T-cell (primary cell): ENCODE data around the gene SLC16A13. TPM values are rescaled to one million over a fixed set of nuclear protein-coding genes. Genes with fewer than 3 reads are reported as not detected.
"Not testable (repeated sequence)": the region's sequence is repeated elsewhere in the genome, so short reads cannot be mapped to it uniquely, and the experiment has no call there.

ENCODE experiments used
- ATAC-seq, 4 experiments: fragments of 200-7000 bp in 3 of 4; fragments of 150-1000 bp in 1 of 4; cut with Tn5 transposase; replicated peaks in 1 of 4; 1 replicate in 3 of 4; 2 replicates in 1 of 4; pipeline ENCODE4 v1.10.0; 2021; ENCODE audit warnings: moderate library complexity in 3 of 4, mild to moderate bottlenecking in 2 of 4, moderate number of reproducible peaks in 1 of 4
- CTCF ChIA-PET, 2 donors: fragments of 300-600 bp; sonication (Branson Sonifier 250); formaldehyde crosslinking; loops; one replicate each; lab custom pipeline; 2022; ENCODE audit warnings: antibody characterized with exemption in 2 of 2; lab: Charles Lee
- POLR2A ChIA-PET, 2 donors: fragments of 300-600 bp; sonication (Branson Sonifier 250); formaldehyde crosslinking; loops; one replicate each; lab custom pipeline; 2022; ENCODE audit warnings: antibody characterized with exemption in 2 of 2; lab: Charles Lee
- DNase-seq, 35 experiments: peaks; one replicate each; pipeline versions ENCODE4 v3.0.0 to v3.0.0-alpha.2; 2013 to 2023
- H3K27ac ChIP-seq: one replicate; pipeline ENCODE4 v1.5.1; 2013; ENCODE audit warnings: low read length
- H3K27me3 ChIP-seq, 2 experiments: replicated peaks in 1 of 2; 1 replicate in 1 of 2; 2 replicates in 1 of 2; pipeline versions ENCODE4 v1.6.1 to v1.7.0; 2013; ENCODE audit warnings: low read length in 1 of 2, mixed read lengths in 1 of 2; ENCODE audit not compliant: control insufficient read depth in 2 of 2, insufficient read depth in 2 of 2; ENCODE audit errors: extremely low read depth in 1 of 2
- H3K36me3 ChIP-seq, 2 donors: 1 replicate in 1 of 2; 2 replicates in 1 of 2; pipeline versions ENCODE4 v1.6.1 to v1.7.0; 2013; ENCODE audit warnings: low read length in 1 of 2; ENCODE audit not compliant: control insufficient read depth in 2 of 2, insufficient read depth in 1 of 2; ENCODE audit errors: extremely low read depth in 1 of 2
- H3K4me1 ChIP-seq, 2 experiments: 1 replicate in 1 of 2; 2 replicates in 1 of 2; pipeline versions ENCODE4 v1.6.1 to v1.7.0; 2013; ENCODE audit warnings: low read length in 2 of 2, mixed read lengths in 1 of 2; ENCODE audit not compliant: insufficient read depth in 2 of 2, control insufficient read depth in 1 of 2; ENCODE audit errors: extremely low read depth in 1 of 2
- H3K4me3 ChIP-seq, 2 donors: 1 replicate in 1 of 2; 2 replicates in 1 of 2; pipeline versions ENCODE4 v1.5.1 to v1.7.0; 2013; ENCODE audit warnings: mild to moderate bottlenecking in 2 of 2, low read length in 1 of 2, moderate library complexity in 1 of 2; ENCODE audit not compliant: control insufficient read depth in 1 of 2; ENCODE audit errors: extremely low read depth in 1 of 2
- H3K9me3 ChIP-seq: 2 replicates; pipeline ENCODE4 v1.7.0; 2013
- H3K27ac Mint-ChIP-seq, 2 donors: one replicate each; pipeline ENCODE4 v1.8.0; 2020 to 2021; ENCODE audit warnings: mild to moderate bottlenecking in 2 of 2, mixed read lengths in 2 of 2
- H3K27me3 Mint-ChIP-seq, 2 donors: one replicate each; pipeline ENCODE4 v1.8.0; 2021 to 2022; ENCODE audit warnings: mixed read lengths in 2 of 2
- H3K36me3 Mint-ChIP-seq: one replicate; pipeline ENCODE4 v1.8.0; 2021; ENCODE audit warnings: mixed read lengths
- H3K4me1 Mint-ChIP-seq, 3 donors: one replicate each; pipeline ENCODE4 v1.8.0; 2020 to 2022; ENCODE audit warnings: mixed read lengths in 3 of 3, mild to moderate bottlenecking in 1 of 3
- H3K4me3 Mint-ChIP-seq, 3 donors: one replicate each; pipeline ENCODE4 v1.8.0; 2020 to 2022; ENCODE audit warnings: mild to moderate bottlenecking in 3 of 3, mixed read lengths in 3 of 3, moderate library complexity in 3 of 3
- H3K9me3 Mint-ChIP-seq, 3 donors: one replicate each; pipeline ENCODE4 v1.8.0; 2020 to 2022; ENCODE audit warnings: mixed read lengths in 3 of 3
- WGBS: methylation state at CpG from one replicate; pipeline ENCODE4 v1.1.5; 2013; ENCODE audit warnings: missing lambda C conversion rate; ENCODE audit not compliant: insufficient coverage; 5-methylcytosine and 5-hydroxymethylcytosine counted together
- total RNA-seq, 35 experiments: library from RNA in 6 of 35; stranded (reverse) in 6 of 35; fragments of 120-200 nt in 1 of 35; gene quantifications; one replicate each; pipeline versions ENCODE4 v1.2.1 to v1.2.4 and lab custom pipeline; 2013 to 2026

SLC16A13 gene
- total RNA-seq, 5 donors from 2014 or later (not counting 1 experiment from before 2014, with no cell fraction given): 3.8 to 17.6 (median 15.4) TPM

GRCh38 chr17:7046725-7047397 lies 11.0 kb downstream of the SLC16A13 start:
- H3K36me3 Mint-ChIP-seq, H3K27me3 Mint-ChIP-seq, H3K9me3 ChIP-seq, H3K9me3 Mint-ChIP-seq, H3K36me3 ChIP-seq: not testable (repeated sequence)
- WGBS: 3% methylated on average over 15 of the region's 26 CpGs
- peaks cover 21 to 42% of the 10 kb centered on the region in 2 experiments for H3K4me1 ChIP-seq
- peaks cover 0 to 23% of the 10 kb centered on the region in 2 experiments for H3K27me3 ChIP-seq
- peak overlapping the region; percentile 70 for H3K27ac ChIP-seq
- peak overlapping the region; percentile 48 to 64 for H3K4me3 ChIP-seq
- peak; percentile 36 to 54 (median 38) for ATAC-seq
- POLR2A ChIA-PET: interaction anchor here in 1 of 2 donors (0.6 to 1.9 kb wide), 3 partner anchors 11 to 256 kb away, joined by 4 to 6 read pairs (median 5); partner anchors contain the start of gene SLC16A13
- H3K27ac Mint-ChIP-seq: peak overlapping the region; percentile 86 to 92
- CTCF ChIA-PET: interaction anchor here in 1 of 2 donors (1.0 to 3.4 kb wide), 9 partner anchors 9 to 283 kb away, joined by 5 to 48 read pairs (median 9); partner anchors contain the start of genes NEURL4 and SLC16A13
- DNase-seq: peak; percentile 41 to 88 (median 75)
- peaks cover 27 to 38% (median 31%) of the 10 kb centered on the region in 3 donors for H3K4me1 Mint-ChIP-seq
- H3K4me3 Mint-ChIP-seq: peak overlapping the region; percentile 78 to 83 (median 79)

GRCh38 chr17:7047566-7047965 lies 11.8 kb downstream of the SLC16A13 start:
- POLR2A ChIA-PET: interaction anchor here (0.6 kb wide), 2 partner anchors 91 to 580 kb away, joined by 4 read pairs; no protein-coding TSS in a partner anchor
- H3K4me3 ChIP-seq: peak overlapping the region in 1 of 2 donors; percentile 48

GRCh38 chr17:7048968-7049367 lies 13.2 kb downstream of the SLC16A13 start:
- CTCF ChIA-PET: interaction anchor here in 1 of 2 donors (0.9 kb wide), 1 partner anchor 84 kb away, joined by 3 read pairs; no protein-coding TSS in a partner anchor
- H3K36me3 Mint-ChIP-seq: no peaks in the 10 kb centered on the region
- ATAC-seq (no peak), DNase-seq (no peak)
- H3K4me3 Mint-ChIP-seq: no peak overlapping the region
- no peak overlapping the region for H3K4me3 ChIP-seq
- H3K36me3 ChIP-seq: no peaks in the 10 kb centered on the region
- H3K27me3 Mint-ChIP-seq: no peaks in the 10 kb centered on the region
- no peaks in the 10 kb centered on the region for H3K9me3 Mint-ChIP-seq
- H3K27ac Mint-ChIP-seq: peak overlapping the region in 1 of 2 donors; percentile 13
- POLR2A ChIA-PET: no interaction called here
- H3K27me3 ChIP-seq: peaks cover 0 to 9% of the 10 kb centered on the region in 2 experiments
- no peak overlapping the region for H3K27ac ChIP-seq
- peaks cover 12 to 25% of the 10 kb centered on the region in 2 experiments for H3K4me1 ChIP-seq
- 100% methylated on average over 1 of the region's 6 CpGs for WGBS
- H3K9me3 ChIP-seq: no peaks in the 10 kb centered on the region
- peaks cover 23 to 31% (median 30%) of the 10 kb centered on the region in 3 donors for H3K4me1 Mint-ChIP-seq

More at GRCh38 chr17:7047566-7047965, 11.8 kb downstream of the SLC16A13 start:
- H3K36me3 Mint-ChIP-seq: no peaks in the 10 kb centered on the region
- H3K9me3 Mint-ChIP-seq: no peaks in the 10 kb centered on the region
- no CpG with 5 or more reads among the region's 6 CpGs for WGBS
- DNase-seq: no peak
- H3K36me3 ChIP-seq: no peaks in the 10 kb centered on the region
- no peaks in the 10 kb centered on the region for H3K9me3 ChIP-seq
- H3K27ac Mint-ChIP-seq: peak overlapping the region in 1 of 2 donors; percentile 39
- peak overlapping the region; percentile 69 for H3K27ac ChIP-seq
- H3K27me3 Mint-ChIP-seq: no peaks in the 10 kb centered on the region
- CTCF ChIA-PET: interaction anchor here (0.5 to 3.0 kb wide), 8 partner anchors 11 to 264 kb away, joined by 3 to 42 read pairs (median 5); no protein-coding TSS in a partner anchor
- peaks cover 25 to 35% (median 31%) of the 10 kb centered on the region in 3 donors for H3K4me1 Mint-ChIP-seq
- H3K4me1 ChIP-seq: peaks cover 18 to 39% of the 10 kb centered on the region in 2 experiments
- peak overlapping the region; percentile 45 to 83 (median 79) for H3K4me3 Mint-ChIP-seq
- peaks cover 0 to 23% of the 10 kb centered on the region in 2 experiments for H3K27me3 ChIP-seq
- ATAC-seq: no peak

- H3K9me3 ChIP-seq, H3K36me3 ChIP-seq, POLR2A ChIA-PET, H3K27ac ChIP-seq, H3K9me3 Mint-ChIP-seq, H3K27me3 Mint-ChIP-seq, H3K27ac Mint-ChIP-seq, DNase-seq, H3K36me3 Mint-ChIP-seq, H3K4me3 ChIP-seq, ATAC-seq, H3K4me3 Mint-ChIP-seq, H3K27me3 ChIP-seq: not testable (repeated sequence)
- CTCF ChIA-PET: interaction anchor here (1.1 to 2.8 kb wide), 2 partner anchors 83 to 86 kb away, joined by 3 to 12 read pairs; no protein-coding TSS in a partner anchor
- 82% methylated on average over 8 of the region's 9 CpGs for WGBS
- peaks cover 21 to 29% (median 27%) of the 10 kb centered on the region in 3 donors for H3K4me1 Mint-ChIP-seq
- H3K4me1 ChIP-seq: peaks cover 12 to 21% of the 10 kb centered on the region in 2 experiments
These were observed 14.8 kb downstream of the SLC16A13 start for GRCh38 chr17:7050583-7050982.

GRCh38 chr17:7056386-7056785 lies 20.6 kb downstream of the SLC16A13 start:
- ChIA-PET POLR2A (no interaction called here), CTCF (interaction anchor here in 1 of 2 donors (0.7 kb wide), 1 partner anchor 69 kb away, joined by 5 read pairs; no protein-coding TSS in a partner anchor)
- H3K9me3 ChIP-seq: no peaks in the 10 kb centered on the region
- Mint-ChIP-seq H3K4me1 (peaks cover 7 to 12% (median 10%) of the 10 kb centered on the region in 3 donors), H3K9me3 (no peaks in the 10 kb centered on the region), H3K36me3 (no peaks in the 10 kb centered on the region), H3K27me3 (peaks cover 0 to 3% of the 10 kb centered on the region in 2 donors), H3K27ac (no peak overlapping the region), H3K4me3 (no peak overlapping the region)
- DNase-seq (no peak), ATAC-seq (no peak)
- H3K27me3 ChIP-seq: peaks cover 0 to 9% of the 10 kb centered on the region in 2 experiments
- WGBS: no CpG with 5 or more reads among the region's 4 CpGs
- H3K27ac ChIP-seq: no peak overlapping the region
- H3K4me1 ChIP-seq: peaks cover 0 to 4% of the 10 kb centered on the region in 2 experiments
- H3K36me3 ChIP-seq: no peaks in the 10 kb centered on the region
- H3K4me3 ChIP-seq: no peak overlapping the region

- no peaks in the 10 kb centered on the region for H3K36me3 ChIP-seq
- Mint-ChIP-seq H3K27me3 (peaks cover 13 to 14% of the 10 kb centered on the region in 2 donors), H3K4me3 (no peak overlapping the region), H3K36me3 (no peaks in the 10 kb centered on the region), H3K4me1 (peaks cover 5 to 6% (median 5%) of the 10 kb centered on the region in 3 donors), H3K27ac (no peak overlapping the region), H3K9me3 (no peaks in the 10 kb centered on the region)
- ATAC-seq: no peak
- no peak for DNase-seq
- POLR2A ChIA-PET: no interaction called here
- no peaks in the 10 kb centered on the region for H3K9me3 ChIP-seq
- no peaks in the 10 kb centered on the region for H3K4me1 ChIP-seq
- H3K27me3 ChIP-seq: peaks cover 0 to 8% of the 10 kb centered on the region in 2 experiments
- WGBS: 70% methylated on average over 7 of the region's 7 CpGs
- CTCF ChIA-PET: interaction anchor here in 1 of 2 donors (0.6 kb wide), 3 partner anchors 11 to 46 kb away, joined by 3 to 5 read pairs (median 3); no protein-coding TSS in a partner anchor
- no peak overlapping the region for H3K27ac ChIP-seq
- H3K4me3 ChIP-seq: no peak overlapping the region
These were observed 23.1 kb downstream of the SLC16A13 start for GRCh38 chr17:7058831-7059447.
